Dendritic cell treated with granulocyte-macrophage colony-stimulating factor and Interleukin-4, amounts not matched to agents 40 ng/mL and 50 ng/mL, for 4 days (primary cell): ENCODE measurements around the gene ICA1.

ENCODE experiments used
- H3K27ac Mint-ChIP-seq: one replicate; pipeline ENCODE4 v1.8.0; 2022; ENCODE audit warnings: mild to moderate bottlenecking, mixed read lengths
- H3K27me3 Mint-ChIP-seq: one replicate; pipeline ENCODE4 v1.8.0; 2022; ENCODE audit warnings: mild to moderate bottlenecking, mixed read lengths
- H3K36me3 Mint-ChIP-seq: one replicate; pipeline ENCODE4 v1.8.0; 2022; ENCODE audit warnings: low read depth, mixed read lengths
- H3K4me1 Mint-ChIP-seq: one replicate; pipeline ENCODE4 v1.8.0; 2022; ENCODE audit warnings: low read depth, mixed read lengths
- H3K4me3 Mint-ChIP-seq: one replicate; pipeline ENCODE4 v1.8.0; 2022; ENCODE audit warnings: mild to moderate bottlenecking, moderate library complexity, mixed read lengths
- H3K9me3 Mint-ChIP-seq: one replicate; pipeline ENCODE4 v1.8.0; 2022; ENCODE audit warnings: mixed read lengths
- intact Hi-C: fragments of 100-400 bp; cut with micrococcal nuclease; formaldehyde crosslinking; loops from one replicate; pipeline ENCODE4 v1.15.0; 2022

ICA1 gene

DNA sequence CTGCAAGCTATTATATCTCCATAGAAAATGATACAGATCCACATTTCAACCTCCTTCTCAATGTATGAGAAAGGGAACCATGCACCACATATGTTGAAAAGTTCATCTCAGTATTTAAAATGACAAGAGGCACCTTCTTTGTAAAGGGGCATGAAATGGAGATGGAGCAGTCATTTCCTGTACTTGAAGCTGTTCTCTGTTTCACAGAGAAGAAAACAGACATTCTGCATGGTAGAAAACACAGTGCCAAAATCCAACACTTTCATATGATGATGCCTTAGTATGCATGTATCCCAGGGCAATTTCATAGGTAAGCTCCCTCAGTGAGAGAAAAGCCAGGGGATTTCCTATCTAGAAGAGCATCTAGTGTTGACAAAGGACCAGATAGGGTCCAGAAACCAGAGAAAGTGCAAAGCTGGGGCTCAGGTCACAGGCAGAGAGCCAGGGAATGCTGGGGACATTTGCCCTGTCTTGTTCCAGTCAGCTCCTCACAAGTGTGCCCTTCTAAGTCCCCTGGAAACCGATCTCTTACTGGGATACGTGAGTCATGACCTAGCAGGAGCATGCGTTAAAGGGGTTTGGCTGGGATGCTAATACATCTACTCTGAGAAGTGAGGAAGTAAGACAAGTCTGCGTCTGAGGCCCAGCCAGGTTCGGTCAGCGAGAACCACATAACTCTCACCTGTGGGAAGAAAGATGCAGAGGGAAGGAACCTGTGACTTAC is 118.7 kb downstream of the ICA1 start:
- intact Hi-C loops = no loop called here
- no peak overlapping the region for H3K27ac Mint-ChIP-seq
- peaks cover 5% of the 10 kb centered on the region for H3K4me1 Mint-ChIP-seq
- no peaks in the 10 kb centered on the region for H3K27me3 Mint-ChIP-seq
- no peaks in the 10 kb centered on the region for H3K36me3 Mint-ChIP-seq
- H3K4me3 Mint-ChIP-seq = no peak overlapping the region
- no peaks in the 10 kb centered on the region for H3K9me3 Mint-ChIP-seq

DNA sequence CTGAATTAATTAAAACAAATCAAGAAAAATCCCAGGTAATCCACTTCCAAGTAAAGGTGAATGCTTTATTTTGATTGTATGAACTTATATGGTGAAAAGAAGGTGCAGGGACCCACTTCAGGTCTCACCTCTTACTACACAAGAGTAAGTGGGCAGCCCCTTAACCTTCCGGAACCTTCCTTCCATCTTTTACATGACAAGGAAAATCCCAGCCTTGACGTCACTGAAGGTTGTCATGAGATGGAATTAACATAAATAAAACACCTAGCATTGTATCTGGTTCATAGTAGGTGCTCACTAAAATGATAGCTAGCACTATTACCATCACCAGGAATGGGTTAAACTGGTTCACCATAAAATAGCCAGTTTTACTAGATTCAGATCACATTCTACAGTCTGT is 119.5 kb downstream of the ICA1 start:
- H3K4me1 Mint-ChIP-seq = peaks cover 5% of the 10 kb centered on the region
- no peaks in the 10 kb centered on the region for H3K27me3 Mint-ChIP-seq

DNA sequence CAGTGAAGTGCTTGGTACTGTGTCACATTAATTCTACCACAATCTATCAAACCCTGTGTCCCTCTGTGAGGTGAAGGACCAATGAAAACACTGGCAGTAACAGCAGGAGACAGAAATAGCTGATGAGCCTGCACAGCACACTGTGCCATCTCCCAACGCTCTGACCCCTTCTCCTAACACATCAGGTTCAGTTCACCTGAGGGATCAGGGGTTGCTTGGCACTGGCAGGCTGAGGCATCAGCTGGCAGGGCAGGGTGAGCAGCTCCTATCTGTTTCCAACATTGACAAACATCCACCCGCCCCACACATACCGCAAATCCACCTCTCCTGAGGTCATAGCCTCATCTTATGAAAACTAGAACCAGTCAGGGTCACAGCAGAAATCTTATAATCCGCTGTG is 120.9 kb downstream of the ICA1 start:
- Mint-ChIP-seq H3K27ac (no peak overlapping the region), H3K27me3 (no peaks in the 10 kb centered on the region), H3K36me3 (no peaks in the 10 kb centered on the region), H3K4me3 (no peak overlapping the region), H3K4me1 (peaks cover 5% of the 10 kb centered on the region), H3K9me3 (no peaks in the 10 kb centered on the region)
- intact Hi-C loops = no loop called here

More for the DNA sequence above, 119.5 kb downstream of the ICA1 start:
- no peak overlapping the region for H3K4me3 Mint-ChIP-seq
- no peaks in the 10 kb centered on the region for H3K9me3 Mint-ChIP-seq
- no peak overlapping the region for H3K27ac Mint-ChIP-seq
- no peaks in the 10 kb centered on the region for H3K36me3 Mint-ChIP-seq
- intact Hi-C loops = no loop called here

DNA sequence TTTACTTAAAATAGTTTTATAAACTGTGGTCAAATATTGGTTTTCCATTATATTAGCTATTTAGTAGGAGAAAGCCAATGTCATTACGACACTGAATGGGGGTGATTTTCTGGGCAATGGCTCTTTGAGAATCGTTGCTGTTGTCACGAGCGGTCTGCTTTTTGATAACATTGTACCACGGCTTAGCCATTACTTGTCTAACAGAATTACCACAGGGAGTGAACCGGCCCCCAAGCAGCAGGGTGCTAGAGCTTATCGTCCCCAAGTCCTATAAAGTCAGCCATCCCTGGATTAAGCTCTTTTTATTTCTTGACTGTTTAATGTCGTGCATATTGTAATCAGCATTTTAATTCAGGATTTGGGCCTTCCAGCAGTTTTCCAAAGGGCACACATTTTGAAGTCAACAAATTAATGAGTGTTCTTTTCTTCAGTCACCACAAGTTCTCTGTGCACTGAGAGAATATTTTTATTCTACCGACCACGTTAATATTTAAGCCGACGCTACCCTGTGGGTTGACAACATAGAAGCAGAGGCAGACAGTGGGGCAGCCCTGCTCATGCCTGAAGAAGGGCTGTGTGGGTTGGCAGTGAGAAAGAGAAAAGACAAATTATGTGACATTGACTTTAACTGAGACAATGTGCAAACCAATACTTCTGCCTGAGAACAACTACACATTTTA is 125.8 kb downstream of the ICA1 start:
- H3K4me1 Mint-ChIP-seq = peaks cover 5% of the 10 kb centered on the region
- H3K4me3 Mint-ChIP-seq = no peak overlapping the region
- no peaks in the 10 kb centered on the region for H3K9me3 Mint-ChIP-seq
- intact Hi-C loops = no loop called here
- no peak overlapping the region for H3K27ac Mint-ChIP-seq
- no peaks in the 10 kb centered on the region for H3K27me3 Mint-ChIP-seq
- H3K36me3 Mint-ChIP-seq = no peaks in the 10 kb centered on the region

DNA sequence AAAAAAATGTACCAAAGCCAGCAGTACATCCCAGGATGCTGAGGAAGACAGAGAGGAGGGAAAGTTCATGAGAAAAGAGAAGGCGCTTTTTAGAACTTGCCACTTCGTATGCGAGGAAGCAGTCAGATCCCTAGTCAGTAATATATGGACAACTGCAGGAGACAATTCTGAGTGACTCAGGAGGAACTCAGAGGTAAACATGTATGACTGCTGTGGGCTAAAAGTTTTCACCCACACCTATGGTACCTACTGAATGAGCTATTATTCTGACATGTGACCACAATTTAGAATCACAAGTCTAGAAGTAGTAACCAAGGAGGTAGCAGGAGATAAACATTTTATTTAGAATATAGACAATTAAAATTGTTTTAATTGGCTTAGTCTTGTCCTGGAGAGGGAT is 126.5 kb downstream of the ICA1 start:
- Mint-ChIP-seq H3K36me3 (no peaks in the 10 kb centered on the region), H3K4me1 (peaks cover 5% of the 10 kb centered on the region), H3K27me3 (no peaks in the 10 kb centered on the region), H3K27ac (no peak overlapping the region), H3K9me3 (no peaks in the 10 kb centered on the region), H3K4me3 (no peak overlapping the region)
- intact Hi-C loops = no loop called here

DNA sequence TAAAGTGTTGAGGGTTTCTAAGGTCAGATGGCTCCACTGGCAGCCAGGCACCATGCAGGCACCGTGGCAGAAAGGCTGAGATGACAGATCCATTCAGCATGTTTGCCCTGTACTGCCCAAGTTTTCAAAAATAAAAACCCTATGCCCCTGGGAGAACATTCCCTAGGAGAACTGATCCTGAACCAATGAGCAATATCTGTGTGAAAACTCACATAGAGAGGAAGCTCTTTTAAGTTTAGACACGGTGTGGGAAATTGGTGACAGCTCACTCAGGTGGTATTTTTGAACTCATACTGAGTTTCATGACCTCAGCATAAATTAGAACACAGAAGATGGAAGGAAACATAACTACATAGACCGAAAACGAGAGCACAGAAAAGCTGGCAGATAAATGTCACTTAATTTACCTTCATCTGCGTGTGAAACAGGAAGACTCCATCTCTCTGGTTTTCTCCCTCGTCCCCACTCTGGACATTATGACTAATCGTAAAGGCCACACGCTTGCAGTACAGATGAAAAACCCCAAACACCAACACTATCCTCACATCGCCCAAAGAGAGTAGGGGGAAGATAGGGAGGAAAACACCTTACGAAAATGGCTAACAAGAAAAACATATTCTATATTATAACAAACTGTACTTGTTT is 127.8 kb downstream of the ICA1 start:
- Mint-ChIP-seq H3K4me3 (no peak overlapping the region), H3K27ac (no peak overlapping the region), H3K4me1 (peaks cover 5% of the 10 kb centered on the region), H3K27me3 (no peaks in the 10 kb centered on the region), H3K9me3 (no peaks in the 10 kb centered on the region), H3K36me3 (no peaks in the 10 kb centered on the region)
- intact Hi-C loops = no loop called here

DNA sequence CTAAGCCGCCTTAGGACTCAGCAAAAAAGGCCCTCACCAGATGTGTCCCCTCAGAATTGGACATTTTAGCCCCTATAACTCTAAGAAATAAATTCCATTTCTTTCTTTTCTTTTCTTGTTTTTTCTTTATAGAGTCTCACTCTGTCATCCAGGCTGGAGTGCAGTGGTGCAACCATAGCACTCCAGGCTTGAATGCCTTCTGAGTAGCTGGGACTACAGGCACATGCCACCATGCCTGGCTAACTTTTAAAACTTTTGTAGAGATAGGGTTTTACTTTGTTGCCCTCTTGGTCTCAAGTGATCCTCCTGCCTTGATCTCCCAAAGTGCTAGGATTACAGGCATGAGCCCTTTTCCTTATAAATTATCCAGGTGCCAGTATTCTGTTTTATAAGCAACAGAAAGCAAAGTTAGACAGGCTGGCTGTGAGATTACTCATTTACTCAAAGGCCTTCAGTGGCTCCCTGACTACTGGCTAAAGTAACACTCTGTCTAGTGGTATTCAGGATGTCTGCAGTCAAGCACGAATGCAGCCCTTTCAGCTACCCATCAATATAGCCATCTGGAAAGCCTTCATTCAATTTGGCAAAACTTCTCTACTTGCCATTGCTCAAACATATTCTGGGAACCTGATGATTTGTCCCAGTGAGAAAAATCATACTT is 128.6 kb downstream of the ICA1 start:
- peaks cover 5% of the 10 kb centered on the region for H3K4me1 Mint-ChIP-seq
- H3K27me3 Mint-ChIP-seq = no peaks in the 10 kb centered on the region
- no peaks in the 10 kb centered on the region for H3K36me3 Mint-ChIP-seq
- intact Hi-C loops = no loop called here
- H3K27ac Mint-ChIP-seq = no peak overlapping the region
- no peak overlapping the region for H3K4me3 Mint-ChIP-seq
- no peaks in the 10 kb centered on the region for H3K9me3 Mint-ChIP-seq

DNA sequence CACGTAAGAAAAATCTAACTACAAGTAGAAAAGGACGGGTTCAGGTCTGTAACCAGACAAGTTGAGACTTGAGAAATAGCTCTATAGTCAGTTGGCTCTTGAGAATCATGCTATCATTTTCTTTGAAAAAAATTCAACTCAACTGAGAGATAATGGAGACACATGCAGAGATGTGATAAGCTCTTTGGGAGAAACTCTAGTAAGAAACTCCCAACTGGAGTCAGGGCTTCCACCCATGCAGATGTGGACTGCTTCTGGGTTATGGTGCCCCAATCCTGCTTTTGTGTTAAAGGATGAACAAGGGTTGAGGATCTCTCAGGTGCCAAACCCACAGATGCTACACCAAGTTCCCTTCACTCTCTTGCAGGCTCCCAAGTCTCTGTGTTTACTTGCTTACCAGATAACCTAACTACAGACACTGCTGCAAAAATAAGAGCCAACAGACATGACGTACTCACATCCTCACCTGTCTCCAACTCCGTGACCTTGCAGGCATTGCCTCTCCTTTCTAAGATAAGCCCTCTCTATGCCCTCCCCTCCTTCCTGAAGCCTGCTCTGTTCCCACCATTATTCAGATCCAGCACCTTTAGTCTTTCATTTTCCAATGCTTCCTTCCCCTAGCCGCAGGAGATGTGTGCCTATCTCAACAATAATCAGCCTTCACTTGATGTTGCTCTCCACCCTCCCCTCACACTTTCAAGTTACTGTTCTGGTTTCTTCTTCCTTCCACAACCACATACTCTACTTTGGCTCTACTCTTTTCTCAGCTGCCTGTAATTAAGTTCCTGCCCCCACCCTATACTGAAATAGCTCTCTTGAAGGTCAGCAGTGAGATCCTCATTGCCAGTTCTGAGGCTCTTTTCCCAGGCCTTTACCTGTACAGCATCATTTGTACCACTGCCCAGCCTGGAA is 130.0 kb downstream of the ICA1 start:
- Mint-ChIP-seq H3K27ac (no peak overlapping the region), H3K4me3 (no peak overlapping the region), H3K36me3 (peaks cover 5% of the 10 kb centered on the region), H3K27me3 (no peaks in the 10 kb centered on the region), H3K9me3 (no peaks in the 10 kb centered on the region), H3K4me1 (peaks cover 10% of the 10 kb centered on the region)
- intact Hi-C loops = no loop called here

DNA sequence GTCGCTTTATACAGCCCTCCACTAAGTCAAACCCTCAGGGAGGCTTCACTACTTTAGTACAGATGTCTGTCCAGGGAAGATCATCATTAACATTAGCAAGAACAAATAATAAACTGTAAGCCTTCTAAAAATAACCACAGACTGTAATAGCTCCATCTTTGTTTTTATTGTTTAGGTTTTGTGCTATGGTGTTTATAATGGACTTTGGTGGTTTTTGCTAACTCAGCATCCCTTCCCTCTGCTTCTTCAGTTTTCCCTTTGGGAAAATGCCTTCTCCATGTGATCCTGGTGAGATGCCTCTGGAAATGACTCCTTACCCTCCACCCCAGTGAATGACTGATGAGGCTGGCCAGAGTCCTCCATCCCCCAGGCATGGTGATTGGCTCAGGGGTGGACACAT is 131.3 kb downstream of the ICA1 start:
- Mint-ChIP-seq H3K27me3 (no peaks in the 10 kb centered on the region), H3K27ac (no peak overlapping the region), H3K4me1 (peaks cover 23% of the 10 kb centered on the region), H3K36me3 (peaks cover 5% of the 10 kb centered on the region), H3K9me3 (no peaks in the 10 kb centered on the region), H3K4me3 (no peak overlapping the region)
- intact Hi-C loops = no loop called here

DNA sequence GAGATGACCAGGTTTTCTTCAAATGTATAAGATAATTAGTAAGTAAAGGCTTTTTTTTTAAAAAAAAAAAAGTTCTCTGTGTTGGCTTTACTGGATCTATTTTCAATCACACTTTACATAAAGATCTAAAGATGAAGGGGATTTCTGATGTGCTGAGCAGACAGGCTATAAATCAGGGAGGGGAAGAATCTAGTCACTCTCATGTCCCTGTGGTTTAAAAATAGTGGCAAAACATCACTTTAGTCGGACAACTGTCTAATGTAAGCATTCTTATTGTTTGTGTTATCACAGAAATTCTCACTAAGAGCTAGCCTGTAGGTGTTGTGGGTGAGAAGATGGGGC is 132.7 kb downstream of the ICA1 start:
- Mint-ChIP-seq H3K4me3 (no peak overlapping the region), H3K9me3 (no peaks in the 10 kb centered on the region), H3K27ac (no peak overlapping the region), H3K27me3 (no peaks in the 10 kb centered on the region), H3K36me3 (peaks cover 5% of the 10 kb centered on the region), H3K4me1 (peaks cover 30% of the 10 kb centered on the region)
- intact Hi-C loops = no loop called here

DNA sequence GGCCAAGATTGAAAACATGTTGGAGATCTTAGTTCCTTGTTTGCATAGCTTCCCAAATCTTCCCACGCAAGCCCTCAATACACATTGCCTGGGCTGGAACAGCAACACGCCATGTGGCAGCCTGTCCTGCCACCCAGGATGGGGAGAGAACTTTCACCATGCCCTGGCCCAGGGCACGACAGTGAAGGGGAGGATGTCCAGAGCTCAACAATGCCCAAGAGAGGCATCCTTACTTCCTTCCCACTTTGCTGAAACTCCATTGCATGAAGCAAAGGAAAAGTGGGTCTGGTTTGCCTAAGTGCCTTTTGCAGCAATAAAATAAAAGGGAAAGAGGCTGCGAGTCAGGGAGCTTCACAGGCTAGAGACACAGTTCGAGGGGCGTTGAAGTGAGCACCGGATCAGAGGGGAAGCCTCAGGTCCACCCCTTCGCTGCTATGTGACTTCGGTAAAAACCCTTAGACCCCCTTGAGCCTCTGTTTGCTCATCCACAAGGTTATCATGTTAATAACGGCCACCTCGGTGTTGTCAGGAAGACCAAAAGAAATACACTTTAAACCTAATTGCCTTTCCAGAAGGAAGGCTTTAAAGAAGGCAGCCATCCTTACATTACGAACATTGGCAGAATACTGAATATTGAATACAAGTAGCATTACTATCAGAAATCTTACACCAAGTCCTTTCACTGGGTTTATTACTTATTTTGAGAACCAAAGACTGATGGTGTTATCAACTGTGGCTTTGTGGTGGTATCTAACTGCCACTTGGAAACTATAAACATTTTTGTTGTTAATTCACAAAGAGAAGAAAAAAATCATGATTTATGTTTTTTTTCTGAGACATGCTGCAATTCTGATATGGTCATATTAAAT is 133.3 kb downstream of the ICA1 start:
- Mint-ChIP-seq H3K4me1 (peaks cover 30% of the 10 kb centered on the region), H3K4me3 (no peak overlapping the region), H3K27me3 (no peaks in the 10 kb centered on the region), H3K36me3 (peaks cover 5% of the 10 kb centered on the region), H3K9me3 (no peaks in the 10 kb centered on the region), H3K27ac (no peak overlapping the region)
- intact Hi-C loops = no loop called here

DNA sequence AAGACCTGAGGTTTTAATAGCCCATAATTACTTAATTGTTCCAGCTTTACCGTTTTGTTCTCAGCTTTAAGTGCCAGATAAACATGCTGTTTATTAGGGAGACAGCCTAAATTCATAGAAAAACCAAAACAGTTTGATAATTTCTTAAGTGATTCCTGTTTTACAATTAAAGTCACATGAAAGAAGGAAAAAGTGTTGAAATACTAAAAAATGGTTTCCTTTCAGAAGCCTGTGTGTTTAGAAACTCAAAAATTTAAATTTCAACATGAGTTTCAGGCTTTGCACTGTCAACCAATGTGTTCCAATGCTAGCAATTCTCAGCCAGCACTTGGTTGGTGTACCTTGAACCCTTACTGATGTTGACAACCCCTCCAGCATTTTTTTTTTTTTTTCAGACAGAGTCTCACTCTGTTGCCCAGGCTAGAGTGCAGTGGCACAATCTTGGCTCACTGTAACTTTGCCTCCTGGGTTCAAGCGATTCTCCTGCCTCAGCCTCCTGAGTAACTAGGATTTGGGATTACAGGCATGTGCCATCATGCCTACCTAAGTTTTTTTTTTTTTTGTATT is 135.3 kb downstream of the ICA1 start:
- H3K4me1 Mint-ChIP-seq = peaks cover 25% of the 10 kb centered on the region
- no peaks in the 10 kb centered on the region for H3K9me3 Mint-ChIP-seq
- H3K27me3 Mint-ChIP-seq = no peaks in the 10 kb centered on the region
- H3K27ac Mint-ChIP-seq = no peak overlapping the region
- intact Hi-C loops = no loop called here
- no peak overlapping the region for H3K4me3 Mint-ChIP-seq
- H3K36me3 Mint-ChIP-seq = peaks cover 5% of the 10 kb centered on the region
